Measurements from ENCODE around the gene MED15. TPM values are rescaled to one million over a fixed set of nuclear protein-coding genes. Genes with fewer than 3 reads are reported as not detected.

Gene MED15
- total and polyA plus RNA-seq, 2 experiments from 2014 or later, result 29.2 to 43.5 TPM

- TF ChIP-seq ZNF462 (CRISPR knock-in tag; IDR thresholded peaks at IDR 0.05) (no peak), NANOG (IDR thresholded peaks at IDR 0.05; ENCODE audit: borderline replicate concordance) (no peak), EZH2 (IDR thresholded peaks at IDR 0.05; ENCODE audit: low read depth, unreplicated experiment) (no peak)
These were observed 75.3 kb downstream of the MED15 start (continued) for GRCh38 chr22:20582520-20583361.

GRCh38 chr22:20583471-20583922 is 76.1 kb downstream of the MED15 start:
- H3K4me3 ChIP-seq, result no peak overlapping the region
- H3K4me1 ChIP-seq (ENCODE audit: insufficient read depth), result no peaks in the 10 kb centered on the region
- H3K9me3 Mint-ChIP-seq, result no peaks in the 10 kb centered on the region
- H3K36me3 Mint-ChIP-seq (ENCODE audit: low read depth), result peaks cover 18% of the 10 kb centered on the region
- no peak overlapping the region for H3K4me2 ChIP-seq
- H4K20me1 ChIP-seq (replicated peaks; ENCODE audit: insufficient read depth), result no peaks in the 10 kb centered on the region
- H3K36me3 ChIP-seq (ENCODE audit: insufficient read depth), result peaks cover 7% of the 10 kb centered on the region; the same call in 1 of the 2 replicates
- no peak overlapping the region for H3K4me3 Mint-ChIP-seq
- H3K27me3 Mint-ChIP-seq (ENCODE audit: insufficient read depth, low read depth, poor library complexity), result peaks cover 11% of the 10 kb centered on the region
- no peaks in the 10 kb centered on the region for H3K79me2 ChIP-seq (replicated peaks; ENCODE audit: insufficient read depth)
- H3K9me2 ChIP-seq (ENCODE audit: insufficient read depth), result no peaks in the 10 kb centered on the region
- ATAC-seq (peak; percentile 59), DNase-seq (ENCODE audit: low spot score) (peak; percentile 66)
- no peak overlapping the region for H2AFZ ChIP-seq
- H3K4me1 Mint-ChIP-seq, result no peaks in the 10 kb centered on the region
- no peak overlapping the region for H3K27ac ChIP-seq (ENCODE audit: low read depth)
- no peaks in the 10 kb centered on the region for H3F3A ChIP-seq (replicated peaks; ENCODE audit: low read depth)
- no peaks in the 10 kb centered on the region for H3K27me3 ChIP-seq (ENCODE audit: insufficient read depth)
- no peak overlapping the region for H3K27ac Mint-ChIP-seq
- no peak for TF ChIP-seq ETS1 (IDR thresholded peaks at IDR 0.05)
- no peak for TF ChIP-seq ZNF462 (CRISPR knock-in tag; IDR thresholded peaks at IDR 0.05)
